ENCODE results near the gene SPEG. TPM values are rescaled to one million over a fixed set of nuclear protein-coding genes. Genes with fewer than 3 reads are reported as not detected.

SPEG gene
- total RNA-seq, 1 donor from 2014 or later, result 5.6 TPM

DNA sequence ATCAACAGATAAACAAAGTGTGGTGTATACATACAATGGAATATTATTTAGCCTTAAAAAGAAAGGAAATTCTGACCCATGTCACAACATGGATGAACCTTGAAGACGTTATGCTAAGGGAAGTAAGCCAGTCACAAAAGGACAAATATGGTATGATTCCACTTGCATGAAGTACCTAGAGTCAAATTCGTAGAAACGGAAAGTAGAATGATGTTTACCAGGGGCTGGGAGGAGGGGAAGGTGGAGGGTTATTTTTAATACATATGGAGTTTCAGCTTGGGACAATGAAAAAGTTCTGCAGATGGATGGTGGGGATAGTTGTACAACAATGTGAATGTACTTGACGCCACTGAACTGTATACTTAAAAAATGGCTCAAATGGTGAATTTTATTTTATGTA lies 19.8 kb upstream of the SPEG start:
- no peak for ATAC-seq
- Histone ChIP-seq H3K9me3 (no peaks in the 10 kb centered on the region), H3K36me3 (no peaks in the 10 kb centered on the region), H3K27me3 (peaks cover 35% of the 10 kb centered on the region), H3K27ac (no peak overlapping the region), H3K4me3 (no peak overlapping the region), H3K4me1 (no peaks in the 10 kb centered on the region)
- intact Hi-C loops (cut with DNase I), result no loop called here
- TF ChIP-seq, protein P1, sequence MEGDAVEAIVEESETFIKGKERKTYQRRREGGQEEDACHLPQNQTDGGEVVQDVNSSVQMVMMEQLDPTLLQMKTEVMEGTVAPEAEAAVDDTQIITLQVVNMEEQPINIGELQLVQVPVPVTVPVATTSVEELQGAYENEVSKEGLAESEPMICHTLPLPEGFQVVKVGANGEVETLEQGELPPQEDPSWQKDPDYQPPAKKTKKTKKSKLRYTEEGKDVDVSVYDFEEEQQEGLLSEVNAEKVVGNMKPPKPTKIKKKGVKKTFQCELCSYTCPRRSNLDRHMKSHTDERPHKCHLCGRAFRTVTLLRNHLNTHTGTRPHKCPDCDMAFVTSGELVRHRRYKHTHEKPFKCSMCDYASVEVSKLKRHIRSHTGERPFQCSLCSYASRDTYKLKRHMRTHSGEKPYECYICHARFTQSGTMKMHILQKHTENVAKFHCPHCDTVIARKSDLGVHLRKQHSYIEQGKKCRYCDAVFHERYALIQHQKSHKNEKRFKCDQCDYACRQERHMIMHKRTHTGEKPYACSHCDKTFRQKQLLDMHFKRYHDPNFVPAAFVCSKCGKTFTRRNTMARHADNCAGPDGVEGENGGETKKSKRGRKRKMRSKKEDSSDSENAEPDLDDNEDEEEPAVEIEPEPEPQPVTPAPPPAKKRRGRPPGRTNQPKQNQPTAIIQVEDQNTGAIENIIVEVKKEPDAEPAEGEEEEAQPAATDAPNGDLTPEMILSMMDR (IDR thresholded peaks at IDR 0.05), result no peak
- no peak for DNase-seq

- Histone ChIP-seq H3K27ac (no peak overlapping the region), H3K9me3 (no peaks in the 10 kb centered on the region), H3K27me3 (peaks cover 35% of the 10 kb centered on the region), H3K4me3 (no peak overlapping the region), H3K4me1 (no peaks in the 10 kb centered on the region), H3K36me3 (no peaks in the 10 kb centered on the region)
- intact Hi-C loops (cut with DNase I), result no loop called here
- TF ChIP-seq, protein P1 (IDR thresholded peaks at IDR 0.05), result no peak
- DNase-seq, result no peak
- ATAC-seq, result no peak
Measured at GRCh38 chr2:219415580-219416234, 18.9 kb upstream of the SPEG start.

DNA sequence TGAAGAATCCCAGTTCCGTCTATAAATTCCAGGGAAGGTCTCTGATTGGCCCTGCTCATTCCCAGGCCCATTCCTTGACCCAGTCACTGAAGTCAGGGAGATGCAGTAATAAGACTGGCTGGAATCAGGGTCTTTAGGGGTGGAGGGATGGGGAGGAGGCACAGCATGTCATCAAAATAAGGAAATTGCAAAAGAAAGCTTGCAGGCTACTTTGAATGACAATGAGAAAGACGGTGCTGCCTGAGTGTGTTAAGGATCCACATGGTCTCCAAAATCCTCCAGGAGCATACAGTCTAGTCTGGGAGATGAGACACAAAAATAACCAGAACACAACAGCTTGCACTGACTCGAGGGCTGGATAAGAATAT lies 18.4 kb upstream of the SPEG start:
- intact Hi-C loops (cut with DNase I), result no loop called here
- TF ChIP-seq, protein P1 (IDR thresholded peaks at IDR 0.05), result no peak

GRCh38 chr2:219416938-219417337 lies 17.7 kb upstream of the SPEG start:
- H3K36me3 ChIP-seq, result no peaks in the 10 kb centered on the region
- intact Hi-C loops (cut with DNase I), result no loop called here
- H3K27ac ChIP-seq, result no peak overlapping the region
- peaks cover 35% of the 10 kb centered on the region for H3K27me3 ChIP-seq
- no peak overlapping the region for H3K4me3 ChIP-seq
- no peaks in the 10 kb centered on the region for H3K9me3 ChIP-seq
- TF ChIP-seq, protein P1 (IDR thresholded peaks at IDR 0.05), result no peak
- H3K4me1 ChIP-seq, result no peaks in the 10 kb centered on the region
- no peak for ATAC-seq
- no peak for DNase-seq

More for the DNA sequence above, 18.4 kb upstream of the SPEG start:
- H3K27ac ChIP-seq, result no peak overlapping the region
- H3K4me1 ChIP-seq, result no peaks in the 10 kb centered on the region
- H3K36me3 ChIP-seq, result no peaks in the 10 kb centered on the region
- H3K9me3 ChIP-seq, result no peaks in the 10 kb centered on the region
- peaks cover 35% of the 10 kb centered on the region for H3K27me3 ChIP-seq
- ATAC-seq (no peak), DNase-seq (no peak)
- no peak overlapping the region for H3K4me3 ChIP-seq

GRCh38 chr2:219417374-219417773 lies 17.3 kb upstream of the SPEG start:
- Histone ChIP-seq H3K9me3 (no peaks in the 10 kb centered on the region), H3K27me3 (peaks cover 35% of the 10 kb centered on the region), H3K4me1 (no peaks in the 10 kb centered on the region), H3K4me3 (no peak overlapping the region), H3K36me3 (no peaks in the 10 kb centered on the region), H3K27ac (no peak overlapping the region)
- no peak for ATAC-seq
- no peak for DNase-seq
- intact Hi-C loops (cut with DNase I), result no loop called here
- TF ChIP-seq, protein P1 (IDR thresholded peaks at IDR 0.05), result no peak
